ENCODE results near the gene NOTCH2.
"Not testable (repeated sequence)": the region's sequence is repeated elsewhere in the genome, so short reads cannot be mapped to it uniquely, and the experiment has no call there.

The NOTCH2 gene

DNA sequence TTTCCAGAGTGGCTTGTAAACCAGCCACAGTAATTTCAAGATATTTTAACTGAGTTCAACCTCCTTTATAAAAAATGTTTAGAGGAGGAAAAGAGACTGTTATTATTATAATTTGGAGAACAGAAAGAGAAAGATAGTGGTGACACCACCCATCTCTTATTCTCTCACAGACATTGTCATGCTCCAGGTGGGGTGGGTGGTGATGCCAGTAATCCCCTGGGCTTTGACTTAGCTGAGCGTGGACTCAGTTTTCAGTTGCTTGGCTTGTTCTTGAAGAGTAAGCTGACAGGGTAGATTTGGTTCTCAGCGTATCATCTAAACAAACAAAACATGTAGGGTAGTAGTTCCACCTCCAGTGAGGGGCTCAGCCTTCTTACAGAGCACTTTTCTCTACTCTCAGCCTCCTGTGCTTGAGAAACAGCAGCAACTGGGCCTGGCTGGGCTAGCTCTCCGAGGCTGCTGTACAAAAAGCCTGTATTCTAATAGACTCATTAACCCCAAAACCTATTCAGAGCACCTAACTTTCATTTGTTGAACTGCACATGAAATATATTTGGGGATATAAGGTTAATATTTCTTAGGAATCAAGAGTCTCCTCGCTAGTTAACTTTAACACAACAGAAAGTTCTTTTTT is 24.2 kb upstream of the NOTCH2 start:
- H3K27me3 Mint-ChIP-seq; H3K36me3 Mint-ChIP-seq (ENCODE audit: low read depth); H3K9me3 Mint-ChIP-seq; H3K4me3 Mint-ChIP-seq; H3K27ac Mint-ChIP-seq: not testable (repeated sequence)
- H3K4me1 Mint-ChIP-seq (ENCODE audit: low read depth), result peaks cover 13% of the 10 kb centered on the region

DNA sequence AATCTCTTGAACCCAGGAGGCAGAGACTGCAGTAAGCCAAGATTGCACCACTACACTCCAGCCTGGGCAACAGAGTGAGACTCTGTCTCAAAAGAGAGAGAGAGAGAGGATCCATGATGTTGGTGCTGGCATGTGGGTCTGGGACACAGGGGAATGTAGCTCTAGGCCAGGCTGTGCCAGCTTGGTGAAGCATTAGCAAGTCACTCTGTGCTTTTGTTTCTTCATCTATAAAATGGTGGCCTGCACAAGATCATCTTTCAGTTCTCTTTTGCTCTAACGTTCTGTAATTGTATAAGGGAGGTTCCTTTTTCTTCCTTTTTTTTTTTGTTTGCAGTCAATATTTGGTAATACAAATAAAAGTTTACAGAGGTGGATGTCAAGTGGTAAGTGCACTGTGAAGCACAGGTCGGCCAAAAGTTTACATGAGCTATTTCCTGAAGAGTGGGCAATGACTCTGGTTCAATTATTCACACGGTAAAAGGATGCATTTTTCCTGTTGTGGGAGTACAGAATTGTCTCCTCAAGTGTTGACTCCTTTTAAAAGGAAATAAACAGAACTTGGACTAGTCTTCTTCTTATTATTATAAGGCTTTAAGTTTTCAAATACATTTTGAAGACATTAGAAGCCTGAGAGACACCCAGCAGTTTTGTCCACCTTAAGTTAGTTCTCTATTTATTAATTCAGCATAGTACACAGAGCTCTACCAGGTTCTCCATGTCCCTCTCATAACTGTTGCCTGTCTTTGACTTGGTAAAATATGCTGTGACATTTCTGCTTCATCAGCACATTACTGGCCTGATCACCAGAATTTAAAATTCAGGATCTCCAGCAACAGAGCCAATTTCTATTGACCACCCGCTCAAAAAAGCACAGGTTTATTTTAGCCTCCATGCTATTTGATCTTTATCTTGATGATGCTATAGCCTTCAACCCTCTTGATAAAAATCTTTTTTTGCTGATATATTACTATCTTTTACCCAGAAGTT is 23.1 kb upstream of the NOTCH2 start:
- peaks cover 18% of the 10 kb centered on the region for H3K4me1 Mint-ChIP-seq (ENCODE audit: low read depth)
- H3K36me3 Mint-ChIP-seq (ENCODE audit: low read depth); H3K4me3 Mint-ChIP-seq; H3K27ac Mint-ChIP-seq; H3K27me3 Mint-ChIP-seq; H3K9me3 Mint-ChIP-seq: not testable (repeated sequence)

- not testable (repeated sequence) for H3K27ac Mint-ChIP-seq; H3K27me3 Mint-ChIP-seq; H3K9me3 Mint-ChIP-seq; H3K4me3 Mint-ChIP-seq; H3K36me3 Mint-ChIP-seq (ENCODE audit: low read depth)
- H3K4me1 Mint-ChIP-seq (ENCODE audit: low read depth), result peaks cover 21% of the 10 kb centered on the region
These were observed 21.4 kb upstream of the NOTCH2 start for GRCh38 chr1:120090830-120091229.

DNA sequence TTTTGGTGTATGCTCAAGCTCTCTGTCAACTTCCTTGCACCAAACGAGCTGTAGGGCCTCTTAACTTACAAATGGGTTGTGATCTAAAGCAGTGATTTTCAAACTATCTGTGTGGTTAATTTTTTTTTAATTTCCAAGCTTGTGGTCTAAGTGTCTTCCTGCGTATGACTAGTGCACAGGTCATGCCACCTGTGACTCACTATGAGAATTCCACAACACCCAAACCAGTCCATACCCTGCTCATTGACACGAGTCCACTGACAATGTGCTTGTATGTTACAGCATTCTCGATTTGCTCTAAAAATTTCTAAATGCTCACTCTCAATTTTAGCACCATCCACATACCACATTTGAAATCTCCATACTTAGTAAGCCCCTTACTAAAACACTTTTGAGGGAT is 18.5 kb upstream of the NOTCH2 start:
- Mint-ChIP-seq H3K4me3 (peak overlapping the region; percentile 60), H3K4me1 (ENCODE audit: low read depth) (peaks cover 21% of the 10 kb centered on the region), H3K27ac (peak overlapping the region; percentile 88)
- H3K27me3 Mint-ChIP-seq; H3K36me3 Mint-ChIP-seq (ENCODE audit: low read depth); H3K9me3 Mint-ChIP-seq: not testable (repeated sequence)

GRCh38 chr1:120069920-120070214 is 405 bp upstream of the NOTCH2 start:
- H3K4me3 Mint-ChIP-seq, H3K27me3 Mint-ChIP-seq: not testable (repeated sequence)

DNA sequence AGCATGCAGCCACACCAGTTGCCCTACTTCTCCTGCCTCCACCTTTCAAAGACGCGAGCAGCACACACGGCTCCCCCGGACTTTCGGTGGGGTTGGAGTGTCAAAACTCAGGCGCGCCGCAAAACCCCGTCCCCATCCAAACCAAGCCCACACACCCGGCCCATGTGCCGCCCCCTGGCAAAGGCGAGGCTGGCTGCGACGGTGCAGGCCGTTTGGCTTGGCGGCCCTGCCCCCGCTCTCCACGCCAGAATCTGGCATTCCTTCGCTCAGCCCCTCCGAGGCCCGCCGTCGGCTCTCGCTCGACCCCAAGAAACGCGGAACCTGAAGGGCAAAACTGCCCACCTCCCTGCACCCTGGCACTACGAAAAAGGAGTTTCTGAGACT is 787 bp downstream of the NOTCH2 start:
- peaks cover 16% of the 10 kb centered on the region for H3K4me1 Mint-ChIP-seq (ENCODE audit: low read depth)
- H3K4me3 Mint-ChIP-seq, result peak overlapping the region; percentile 57
- H3K36me3 Mint-ChIP-seq (ENCODE audit: low read depth); H3K9me3 Mint-ChIP-seq; H3K27ac Mint-ChIP-seq; H3K27me3 Mint-ChIP-seq: not testable (repeated sequence)

More at GRCh38 chr1:120069920-120070214, 405 bp upstream of the NOTCH2 start:
- H3K9me3 Mint-ChIP-seq; H3K27ac Mint-ChIP-seq; H3K36me3 Mint-ChIP-seq (ENCODE audit: low read depth): not testable (repeated sequence)
- H3K4me1 Mint-ChIP-seq (ENCODE audit: low read depth), result peaks cover 12% of the 10 kb centered on the region

- not testable (repeated sequence) for H3K4me3 Mint-ChIP-seq; H3K27me3 Mint-ChIP-seq; H3K36me3 Mint-ChIP-seq (ENCODE audit: low read depth); H3K9me3 Mint-ChIP-seq; H3K27ac Mint-ChIP-seq; H3K4me1 Mint-ChIP-seq (ENCODE audit: low read depth)
These were observed 21.3 kb downstream of the NOTCH2 start for GRCh38 chr1:120048208-120048607.

DNA sequence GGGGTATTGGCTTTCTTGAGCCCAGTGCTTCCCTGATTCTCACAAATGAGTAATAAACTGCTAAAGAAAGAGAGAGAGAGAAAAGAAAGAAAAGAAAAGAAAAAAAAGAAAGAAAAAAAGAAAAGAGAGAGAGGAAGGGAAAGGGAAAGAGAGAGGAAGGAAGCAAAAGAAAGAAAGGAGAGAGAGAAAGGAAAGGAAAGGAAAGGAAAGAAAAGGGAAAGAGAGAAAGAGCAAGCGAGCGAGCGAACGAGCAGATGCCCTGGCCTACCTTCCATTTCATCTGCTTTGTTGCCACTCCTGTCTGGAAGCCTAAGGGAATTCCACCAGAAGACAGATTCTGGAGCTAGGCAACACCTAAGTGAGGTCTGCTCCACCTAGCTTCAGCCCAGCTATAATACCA is 27.7 kb downstream of the NOTCH2 start:
- H3K27me3 Mint-ChIP-seq; H3K4me3 Mint-ChIP-seq; H3K27ac Mint-ChIP-seq; H3K4me1 Mint-ChIP-seq (ENCODE audit: low read depth); H3K9me3 Mint-ChIP-seq; H3K36me3 Mint-ChIP-seq (ENCODE audit: low read depth): not testable (repeated sequence)

DNA sequence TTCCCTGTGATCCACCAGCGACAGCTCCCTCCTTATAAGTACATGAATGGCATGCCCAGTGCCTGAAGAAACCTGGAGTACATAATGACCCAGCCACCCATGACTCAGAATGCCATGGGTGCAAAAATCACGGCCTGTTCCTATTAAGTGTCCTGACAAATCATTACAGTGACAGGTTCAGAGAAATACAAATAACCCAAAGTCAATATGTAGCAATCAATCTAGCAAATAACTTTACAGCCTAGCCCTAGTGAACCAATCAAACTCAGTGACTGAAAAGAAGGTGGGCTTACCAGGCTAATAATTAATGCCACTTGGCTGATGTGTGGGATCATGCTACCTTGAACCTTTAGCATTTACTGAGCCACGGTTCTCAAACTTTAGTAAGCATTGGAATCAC is 37.2 kb downstream of the NOTCH2 start:
- H3K9me3 Mint-ChIP-seq; H3K4me1 Mint-ChIP-seq (ENCODE audit: low read depth); H3K27ac Mint-ChIP-seq; H3K36me3 Mint-ChIP-seq (ENCODE audit: low read depth); H3K4me3 Mint-ChIP-seq; H3K27me3 Mint-ChIP-seq: not testable (repeated sequence)

- H3K36me3 Mint-ChIP-seq (ENCODE audit: low read depth); H3K4me3 Mint-ChIP-seq; H3K27ac Mint-ChIP-seq; H3K9me3 Mint-ChIP-seq; H3K4me1 Mint-ChIP-seq (ENCODE audit: low read depth); H3K27me3 Mint-ChIP-seq: not testable (repeated sequence)
These were observed 45.7 kb downstream of the NOTCH2 start for GRCh38 chr1:120023791-120024190.

- H3K9me3 Mint-ChIP-seq; H3K36me3 Mint-ChIP-seq (ENCODE audit: low read depth); H3K4me3 Mint-ChIP-seq; H3K27ac Mint-ChIP-seq; H3K27me3 Mint-ChIP-seq; H3K4me1 Mint-ChIP-seq (ENCODE audit: low read depth): not testable (repeated sequence)
These were observed 54.5 kb downstream of the NOTCH2 start for GRCh38 chr1:120014978-120015377.

DNA sequence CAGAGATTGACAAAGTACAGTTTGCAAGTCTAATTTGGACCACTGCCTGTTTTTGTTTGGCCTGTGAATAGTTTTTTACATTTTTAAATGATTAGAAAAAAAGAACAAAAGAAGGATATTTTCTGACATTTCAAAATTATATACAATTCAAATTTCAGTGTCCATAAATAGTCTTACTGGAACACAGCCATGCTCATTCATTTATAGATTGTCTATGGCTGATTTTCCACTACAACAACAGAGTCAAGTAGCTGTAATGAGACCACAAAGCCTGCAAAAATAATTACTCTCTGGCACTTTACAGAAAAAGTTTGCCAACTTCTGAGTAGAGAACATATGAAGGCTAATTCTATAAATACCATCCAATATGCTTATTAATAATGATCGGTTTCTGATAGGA is 61.1 kb downstream of the NOTCH2 start:
- not testable (repeated sequence) for H3K4me3 Mint-ChIP-seq; H3K9me3 Mint-ChIP-seq; H3K36me3 Mint-ChIP-seq (ENCODE audit: low read depth); H3K4me1 Mint-ChIP-seq (ENCODE audit: low read depth); H3K27me3 Mint-ChIP-seq; H3K27ac Mint-ChIP-seq

GRCh38 chr1:120007850-120008249 is 61.6 kb downstream of the NOTCH2 start:
- H3K4me3 Mint-ChIP-seq; H3K4me1 Mint-ChIP-seq (ENCODE audit: low read depth); H3K36me3 Mint-ChIP-seq (ENCODE audit: low read depth); H3K27ac Mint-ChIP-seq; H3K9me3 Mint-ChIP-seq; H3K27me3 Mint-ChIP-seq: not testable (repeated sequence)

DNA sequence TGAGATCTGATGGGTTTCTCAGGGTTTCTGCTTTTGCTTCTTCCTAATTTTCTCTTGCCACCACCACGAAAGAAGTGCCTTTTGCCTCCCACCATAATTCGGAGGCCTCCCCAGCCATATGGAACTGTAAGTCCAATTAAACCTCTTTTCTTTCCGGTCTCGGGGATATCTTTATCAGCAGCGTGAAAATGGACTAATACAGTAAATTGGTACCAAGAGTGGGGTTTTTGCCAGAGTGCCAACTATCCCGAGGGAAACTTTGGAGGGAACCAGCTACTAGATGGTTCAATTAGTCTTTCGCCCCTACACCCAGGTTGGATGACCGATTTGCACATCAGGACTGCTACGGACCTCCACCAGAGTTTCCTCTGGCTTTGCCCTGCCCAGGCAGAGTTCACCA is 68.4 kb downstream of the NOTCH2 start:
- H3K27me3 Mint-ChIP-seq; H3K9me3 Mint-ChIP-seq; H3K4me1 Mint-ChIP-seq (ENCODE audit: low read depth); H3K27ac Mint-ChIP-seq; H3K4me3 Mint-ChIP-seq; H3K36me3 Mint-ChIP-seq (ENCODE audit: low read depth): not testable (repeated sequence)

- not testable (repeated sequence) for H3K4me1 Mint-ChIP-seq (ENCODE audit: low read depth); H3K4me3 Mint-ChIP-seq; H3K27ac Mint-ChIP-seq; H3K9me3 Mint-ChIP-seq; H3K27me3 Mint-ChIP-seq; H3K36me3 Mint-ChIP-seq (ENCODE audit: low read depth)
These were observed 72.6 kb downstream of the NOTCH2 start for GRCh38 chr1:119996731-119997312.

DNA sequence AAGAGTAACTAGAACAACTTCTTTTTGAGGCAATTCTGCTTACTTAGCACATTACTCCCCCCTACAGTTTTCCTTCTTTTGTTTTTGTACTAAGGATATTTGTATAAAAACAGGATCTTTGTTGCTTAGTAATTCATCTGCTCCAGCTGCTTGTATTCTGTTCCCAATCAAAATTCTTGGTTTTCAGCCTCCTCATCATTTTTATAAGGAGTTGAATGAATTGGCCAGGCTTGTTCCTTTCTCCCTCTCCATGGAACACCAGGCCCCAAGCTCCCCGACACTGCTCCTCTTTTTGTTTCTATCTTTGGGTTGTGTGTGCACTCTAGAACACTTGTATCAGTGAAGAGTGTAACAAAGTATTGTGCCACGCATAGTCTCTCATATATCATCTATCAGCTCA is 73.5 kb downstream of the NOTCH2 start:
- H3K36me3 Mint-ChIP-seq (ENCODE audit: low read depth); H3K27me3 Mint-ChIP-seq; H3K4me1 Mint-ChIP-seq (ENCODE audit: low read depth); H3K27ac Mint-ChIP-seq; H3K9me3 Mint-ChIP-seq; H3K4me3 Mint-ChIP-seq: not testable (repeated sequence)
